Caco-2 (cell line): ENCODE results near the gene TTC39A. TPM values are rescaled to one million over a fixed set of nuclear protein-coding genes. Genes with fewer than 3 reads are reported as not detected.

Source experiments
- BruUV-seq: library from RNA; stranded (reverse); fragments of 400-500 nt; replicated peaks from 2 replicates; lab custom pipeline; 2021; lab: Mats Ljungman, UMichigan
- CTCF ChIA-PET: fragments of 300-600 bp; sonication (Branson Sonifier 250); formaldehyde crosslinking; loops from one replicate; lab custom pipeline; 2022; ENCODE audit warnings: antibody characterized with exemption; lab: Charles Lee
- POLR2A ChIA-PET: fragments of 300-600 bp; sonication (Branson Sonifier 250); formaldehyde crosslinking; loops from one replicate; lab custom pipeline; 2022; ENCODE audit warnings: antibody characterized with exemption; lab: Charles Lee
- DNase-seq, 2 experiments: peaks; one replicate each; pipeline versions ENCODE4 v3.0.0 to v3.0.0-alpha.2; 2020 to 2022
- H3K27me3 ChIP-seq: replicated peaks from 2 replicates; pipeline ENCODE4 v1.6.0; 2011; ENCODE audit warnings: low read length; ENCODE audit not compliant: control insufficient read depth, insufficient read depth
- H3K36me3 ChIP-seq: 2 replicates; pipeline ENCODE4 v1.5.1; 2011; ENCODE audit warnings: low read length; ENCODE audit not compliant: control insufficient read depth, insufficient read depth
- H3K4me1 ChIP-seq: fragments of 250-450 bp; sonication (Bioruptor Pico); 2 replicates; pipeline ENCODE4 v1.5.1; 2020; ENCODE audit warnings: mild to moderate bottlenecking
- H3K4me3 ChIP-seq: 2 replicates; pipeline ENCODE4 v1.5.1; 2011; ENCODE audit warnings: low read depth, mild to moderate bottlenecking, control low read depth, low read length
- H3K9me3 ChIP-seq: fragments of 250-450 bp; sonication (Bioruptor Pico); 2 replicates; pipeline ENCODE4 v1.5.1; 2020; ENCODE audit warnings: mild to moderate bottlenecking, moderate library complexity
- H3K27ac Mint-ChIP-seq: one replicate; pipeline ENCODE4 v1.8.0; 2022; ENCODE audit warnings: mixed read lengths; ENCODE audit not compliant: unreplicated experiment
- H3K27me3 Mint-ChIP-seq: one replicate; pipeline ENCODE4 v1.8.0; 2022; ENCODE audit warnings: mixed read lengths; ENCODE audit not compliant: insufficient read depth, unreplicated experiment
- H3K36me3 Mint-ChIP-seq: one replicate; pipeline ENCODE4 v1.8.0; 2022; ENCODE audit warnings: mild to moderate bottlenecking, mixed read lengths; ENCODE audit not compliant: insufficient read depth, unreplicated experiment
- H3K4me1 Mint-ChIP-seq: one replicate; pipeline ENCODE4 v1.8.0; 2022; ENCODE audit warnings: low read depth, mixed read lengths; ENCODE audit not compliant: unreplicated experiment
- H3K4me3 Mint-ChIP-seq: one replicate; pipeline ENCODE4 v1.8.0; 2022; ENCODE audit warnings: mild to moderate bottlenecking, moderate library complexity, mixed read lengths; ENCODE audit not compliant: unreplicated experiment
- H3K9me3 Mint-ChIP-seq: one replicate; pipeline ENCODE4 v1.8.0; 2022; ENCODE audit warnings: mixed read lengths; ENCODE audit not compliant: unreplicated experiment
- intact Hi-C: fragments of 100-400 bp; cut with micrococcal nuclease; formaldehyde crosslinking; loops from one replicate; pipeline ENCODE4 v1.10.0; 2022; ENCODE audit not compliant: unreplicated experiment
- total RNA-seq: library from RNA; stranded (reverse); gene quantifications from 2 replicates; pipeline ENCODE4 v1.2.3, GENCODE V29; 2022
- TF ChIP-seq, protein P1 (sequence below), 2 experiments: fragments of 200-600 bp in 1 of 2; IDR thresholded peaks; 1 replicate in 1 of 2; 2 replicates in 1 of 2; pipeline versions ENCODE4 v1.5.1 to v1.8.0; 2011 to 2022; ENCODE audit warnings: antibody characterized with exemption in 1 of 2, control low read depth in 1 of 2, inconsistent platforms in 1 of 2, low read depth in 1 of 2, low read length in 1 of 2, mild to moderate bottlenecking in 1 of 2, moderate library complexity in 1 of 2; ENCODE audit not compliant: insufficient read depth in 1 of 2, severe bottlenecking in 1 of 2, unreplicated experiment in 1 of 2

The TTC39A gene
- total RNA-seq, 1 experiment from 2014 or later: 21.0 TPM

DNA sequence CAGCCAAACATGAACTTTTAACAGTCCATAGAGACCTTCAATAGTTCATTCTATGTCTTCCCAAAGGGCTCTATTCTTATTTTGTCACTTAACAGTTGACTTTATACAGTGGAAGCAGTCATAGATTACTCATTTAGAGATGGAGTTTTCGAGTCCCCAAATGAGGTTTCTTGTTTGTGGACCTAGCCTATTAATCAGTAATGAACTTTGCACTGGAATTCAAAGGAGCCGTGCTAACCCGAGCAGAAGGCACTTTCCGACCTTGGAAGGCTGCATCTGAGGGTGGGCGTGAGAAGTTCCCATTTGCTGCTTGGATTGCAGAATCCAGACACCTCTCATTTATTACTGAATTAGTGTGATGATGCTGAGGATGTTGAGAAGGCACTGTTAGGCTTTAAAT, 46.4 kb downstream of the TTC39A start:
- Mint-ChIP-seq H3K27me3 (no peaks in the 10 kb centered on the region), H3K4me1 (peaks cover 7% of the 10 kb centered on the region), H3K36me3 (peaks cover 14% of the 10 kb centered on the region), H3K27ac (no peak overlapping the region), H3K9me3 (no peaks in the 10 kb centered on the region), H3K4me3 (no peak overlapping the region)
- POLR2A ChIA-PET: no interaction called here
- Histone ChIP-seq H3K4me1 (peaks cover 7% of the 10 kb centered on the region; the same call in 1 of the 2 replicates), H3K27me3 (no peaks in the 10 kb centered on the region), H3K9me3 (no peaks in the 10 kb centered on the region), H3K36me3 (no peaks in the 10 kb centered on the region), H3K4me3 (no peak overlapping the region)
- intact Hi-C loops: no loop called here
- DNase-seq: no peak
- TF ChIP-seq, protein P1, sequence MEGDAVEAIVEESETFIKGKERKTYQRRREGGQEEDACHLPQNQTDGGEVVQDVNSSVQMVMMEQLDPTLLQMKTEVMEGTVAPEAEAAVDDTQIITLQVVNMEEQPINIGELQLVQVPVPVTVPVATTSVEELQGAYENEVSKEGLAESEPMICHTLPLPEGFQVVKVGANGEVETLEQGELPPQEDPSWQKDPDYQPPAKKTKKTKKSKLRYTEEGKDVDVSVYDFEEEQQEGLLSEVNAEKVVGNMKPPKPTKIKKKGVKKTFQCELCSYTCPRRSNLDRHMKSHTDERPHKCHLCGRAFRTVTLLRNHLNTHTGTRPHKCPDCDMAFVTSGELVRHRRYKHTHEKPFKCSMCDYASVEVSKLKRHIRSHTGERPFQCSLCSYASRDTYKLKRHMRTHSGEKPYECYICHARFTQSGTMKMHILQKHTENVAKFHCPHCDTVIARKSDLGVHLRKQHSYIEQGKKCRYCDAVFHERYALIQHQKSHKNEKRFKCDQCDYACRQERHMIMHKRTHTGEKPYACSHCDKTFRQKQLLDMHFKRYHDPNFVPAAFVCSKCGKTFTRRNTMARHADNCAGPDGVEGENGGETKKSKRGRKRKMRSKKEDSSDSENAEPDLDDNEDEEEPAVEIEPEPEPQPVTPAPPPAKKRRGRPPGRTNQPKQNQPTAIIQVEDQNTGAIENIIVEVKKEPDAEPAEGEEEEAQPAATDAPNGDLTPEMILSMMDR (IDR thresholded peaks at IDR 0.05; ENCODE audit: insufficient read depth in 1 of 2, low read depth in 1 of 2, low read length in 1 of 2, severe bottlenecking in 1 of 2, unreplicated experiment in 1 of 2): no peak
- CTCF ChIA-PET: no interaction called here
- no TSS peak for BruUV-seq

DNA sequence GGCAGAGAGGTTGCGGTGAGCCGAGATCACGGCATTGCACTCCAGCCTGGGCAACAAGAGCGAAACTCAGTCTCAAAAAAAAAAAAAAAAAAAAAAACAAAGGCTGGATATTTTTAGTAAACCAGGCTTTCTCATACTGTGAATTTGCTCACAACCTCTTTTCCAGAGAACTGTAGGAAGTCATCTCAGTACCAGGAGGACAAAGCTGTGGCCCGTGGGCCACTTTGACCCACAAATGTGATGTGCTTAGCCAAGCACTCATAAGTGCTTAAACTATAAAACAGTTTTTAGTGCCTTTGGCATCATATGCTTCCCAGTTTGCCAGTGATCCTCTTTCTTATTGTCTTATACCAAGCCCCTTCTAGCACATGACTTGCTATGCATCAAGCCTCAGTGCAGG, 47.8 kb downstream of the TTC39A start:
- H3K36me3 Mint-ChIP-seq: peaks cover 11% of the 10 kb centered on the region

DNA sequence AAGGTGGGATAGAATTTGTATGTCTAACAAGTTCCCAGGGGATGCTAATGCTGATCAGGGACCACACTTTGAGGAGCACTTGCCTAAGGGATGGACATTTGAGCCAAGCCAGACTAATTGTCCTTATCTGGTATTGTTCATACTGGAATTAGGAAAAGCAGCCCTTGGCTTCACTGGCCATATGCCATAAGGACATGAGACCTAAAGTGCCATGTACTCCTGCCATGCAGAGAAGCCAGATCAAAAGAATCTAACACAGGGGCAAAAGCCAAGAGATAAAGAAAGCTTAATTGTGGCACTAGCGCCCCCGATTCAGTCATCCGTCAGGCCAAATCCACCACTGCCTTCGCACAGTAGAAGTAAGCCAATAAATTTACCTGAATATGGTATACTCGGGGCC, 48.6 kb downstream of the TTC39A start:
- Histone ChIP-seq H3K9me3 (no peaks in the 10 kb centered on the region), H3K36me3 (no peaks in the 10 kb centered on the region), H3K4me1 (peaks cover 7% of the 10 kb centered on the region; the same call in 1 of the 2 replicates), H3K4me3 (no peak overlapping the region), H3K27me3 (no peaks in the 10 kb centered on the region)
- TF ChIP-seq, protein P1 (IDR thresholded peaks at IDR 0.05; ENCODE audit: insufficient read depth in 1 of 2, low read depth in 1 of 2, low read length in 1 of 2, severe bottlenecking in 1 of 2, unreplicated experiment in 1 of 2): no peak
- no TSS peak for BruUV-seq
- Mint-ChIP-seq H3K27me3 (no peaks in the 10 kb centered on the region), H3K27ac (no peak overlapping the region), H3K4me1 (peaks cover 7% of the 10 kb centered on the region), H3K36me3 (peaks cover 11% of the 10 kb centered on the region), H3K9me3 (no peaks in the 10 kb centered on the region), H3K4me3 (no peak overlapping the region)
- no peak for DNase-seq
- intact Hi-C loops: no loop called here
- ChIA-PET POLR2A (no interaction called here), CTCF (no interaction called here)

More for the DNA sequence above, 47.8 kb downstream of the TTC39A start:
- intact Hi-C loops: no loop called here
- no peak overlapping the region for H3K4me3 ChIP-seq
- TF ChIP-seq, protein P1 (IDR thresholded peaks at IDR 0.05; ENCODE audit: insufficient read depth in 1 of 2, low read depth in 1 of 2, low read length in 1 of 2, severe bottlenecking in 1 of 2, unreplicated experiment in 1 of 2): no peak
- no TSS peak for BruUV-seq
- CTCF ChIA-PET: no interaction called here
- H3K27me3 Mint-ChIP-seq: no peaks in the 10 kb centered on the region
- H3K9me3 ChIP-seq: no peaks in the 10 kb centered on the region
- H3K36me3 ChIP-seq: no peaks in the 10 kb centered on the region
- H3K4me1 Mint-ChIP-seq: peaks cover 7% of the 10 kb centered on the region
- POLR2A ChIA-PET: no interaction called here
- no peak overlapping the region for H3K4me3 Mint-ChIP-seq
- no peaks in the 10 kb centered on the region for H3K9me3 Mint-ChIP-seq
- peaks cover 7% of the 10 kb centered on the region; the same call in 1 of the 2 replicates for H3K4me1 ChIP-seq
- H3K27ac Mint-ChIP-seq: no peak overlapping the region
- DNase-seq: no peak
- H3K27me3 ChIP-seq: no peaks in the 10 kb centered on the region
